K562 (cell line): ENCODE measurements around the gene IPCEF1. TPM values are rescaled to one million over a fixed set of nuclear protein-coding genes. Genes with fewer than 3 reads are reported as not detected.

Experiments used
- ATAC-seq: fragments of 200-7000 bp; cut with Tn5 transposase; 3 replicates; pipeline ENCODE4 v1.9.1; 2020; ENCODE audit warnings: moderate library complexity
- BruUV-seq: library from RNA; stranded (reverse); fragments of 400-500 nt; replicated peaks from 2 replicates; lab custom pipeline; 2021; lab: Mats Ljungman, UMichigan
- CTCF ChIA-PET: fragments of 300-600 bp; formaldehyde crosslinking; extraction: SDS; loops from one replicate; lab custom pipeline; 2021; ENCODE audit warnings: low intra/inter-chr PET ratio; lab: Yijun Ruan, JAX
- POLR2A ChIA-PET: fragments of 300-600, 350-650 bp; sonication (Branson Sonifier 250); formaldehyde crosslinking; extraction: SDS; loops from one replicate; lab custom pipeline; 2021; ENCODE audit warnings: antibody characterized with exemption, inconsistent platforms; lab: Yijun Ruan, JAX
- DNase-seq, 4 experiments: peaks; one replicate each; pipeline versions ENCODE4 v3.0.0 to v3.0.0-alpha.2; 2011 to 2018; ENCODE audit warnings: low spot score in 3 of 4, mixed read lengths in 3 of 4; ENCODE audit errors: extremely low read depth in 1 of 4
- FAIRE-seq: peaks from 2 replicates; lab custom pipeline; 2011; peaks lifted over from hg19 to GRCh38; lab: Jason Lieb, UNC
- H2AFZ ChIP-seq: 2 replicates; pipeline ENCODE4 v1.6.0; 2011; ENCODE audit warnings: low read depth, low read length, control low read depth, inconsistent platforms
- H3K27ac ChIP-seq: fragments of 200-600 bp; 3 replicates; pipeline ENCODE4 v1.8.0; 2011; ENCODE audit warnings: low read depth, mild to moderate bottlenecking, control low read depth, inconsistent platforms, low read length, moderate library complexity, mixed read lengths; ENCODE audit errors: extremely low read depth
- H3K27me3 ChIP-seq, 2 experiments: fragments of 300-600 bp in 1 of 2; 2 replicates in 1 of 2; 3 replicates in 1 of 2; pipeline versions ENCODE4 v1.6.0 to v1.8.0; 2011; ENCODE audit warnings: inconsistent platforms in 2 of 2, low read length in 2 of 2, mild to moderate bottlenecking in 1 of 2, mixed read lengths in 1 of 2, moderate library complexity in 1 of 2; ENCODE audit not compliant: control insufficient read depth in 2 of 2, insufficient read depth in 2 of 2
- H3K36me3 ChIP-seq: fragments of 300-600 bp; 3 replicates; pipeline ENCODE4 v1.8.0; 2011; ENCODE audit warnings: mild to moderate bottlenecking, low read length, inconsistent platforms; ENCODE audit not compliant: control insufficient read depth, insufficient read depth
- H3K4me1 ChIP-seq, 2 experiments: fragments of 200-600 bp in 1 of 2; replicated peaks in 1 of 2; 2 replicates in 1 of 2; 3 replicates in 1 of 2; pipeline versions ENCODE4 v1.5.1 to v1.8.0; 2011; ENCODE audit warnings: inconsistent platforms in 2 of 2, low read length in 2 of 2, mild to moderate bottlenecking in 1 of 2, mixed read lengths in 1 of 2, moderate library complexity in 1 of 2; ENCODE audit not compliant: control insufficient read depth in 2 of 2, insufficient read depth in 2 of 2
- H3K4me2 ChIP-seq: 2 replicates; pipeline ENCODE4 v1.6.1; 2011; ENCODE audit warnings: low read length, control low read depth, inconsistent platforms, mixed read lengths; ENCODE audit not compliant: insufficient read depth
- H3K4me3 ChIP-seq: fragments of 200-600 bp; sonication (generic), shearing (Covaris generic); 2 replicates; pipeline ENCODE4 v1.5.1; 2016; ENCODE audit warnings: control low read depth, inconsistent platforms
- H3K79me2 ChIP-seq: fragments of 200-600 bp; 3 replicates; pipeline ENCODE4 v1.8.0; 2011; ENCODE audit warnings: low read length, inconsistent platforms; ENCODE audit not compliant: control insufficient read depth, insufficient read depth
- H3K9ac ChIP-seq, 2 experiments: 2 replicates each; pipeline versions ENCODE4 v1.6.0 to v1.6.1; 2011; ENCODE audit warnings: low read depth in 2 of 2, low read length in 2 of 2, control low read depth in 1 of 2, inconsistent platforms in 1 of 2, mild to moderate bottlenecking in 1 of 2, mixed read lengths in 1 of 2; ENCODE audit not compliant: insufficient read depth in 1 of 2
- H3K9me1 ChIP-seq: one replicate; pipeline ENCODE4 v1.6.0; 2011; ENCODE audit warnings: inconsistent platforms, mild to moderate bottlenecking, low read length, moderate library complexity; ENCODE audit not compliant: control insufficient read depth, insufficient read depth
- H3K9me3 ChIP-seq: replicated peaks from 2 replicates; pipeline ENCODE4 v1.5.1; 2011; ENCODE audit warnings: low read depth, low read length, inconsistent platforms; ENCODE audit not compliant: control insufficient read depth, insufficient read depth
- H4K20me1 ChIP-seq: replicated peaks from 2 replicates; pipeline ENCODE4 v1.6.1; 2011; ENCODE audit warnings: low read length, inconsistent platforms, mixed read lengths; ENCODE audit not compliant: control insufficient read depth, insufficient read depth
- ARID3A ChIP-seq: IDR thresholded peaks from 2 replicates; pipeline ENCODE4 v1.6.1; 2012; ENCODE audit warnings: low read depth, low read length, improper control_type of control experiment, borderline replicate concordance
- CREB3 ChIP-seq: fragments of 450-650 bp; conservative IDR thresholded peaks from 2 replicates; pipeline ENCODE4 v1.6.1; 2016; ENCODE audit warnings: missing genetic modification characterization, low read depth, mild to moderate bottlenecking, missing compliant biosample characterization, moderate library complexity
- ESRRB ChIP-seq: fragments of 250-450 bp; sonication (Bioruptor Pico); IDR thresholded peaks from 2 replicates; pipeline ENCODE4 v1.5.0; 2020; ENCODE audit warnings: mild to moderate bottlenecking, moderate library complexity, borderline replicate concordance
- GATAD2B ChIP-seq: fragments of 450-650 bp; IDR thresholded peaks from 2 replicates; pipeline ENCODE4 v1.6.1; 2017; ENCODE audit warnings: mild to moderate bottlenecking, borderline replicate concordance
- HIVEP1 ChIP-seq: fragments of 250-450 bp; sonication (Bioruptor Pico); IDR thresholded peaks from 2 replicates; pipeline ENCODE4 v1.4.0; 2020; ENCODE audit warnings: mild to moderate bottlenecking
- LARP7 ChIP-seq: fragments of 450-650 bp; IDR thresholded peaks from 2 replicates; pipeline ENCODE4 v1.6.1; 2016
- MEIS2 ChIP-seq: fragments of 450-650 bp; IDR thresholded peaks from 2 replicates; pipeline ENCODE4 v1.6.1; 2014; ENCODE audit warnings: mild to moderate bottlenecking; ENCODE audit not compliant: partially characterized antibody
- NFATC3 ChIP-seq: fragments of 450-650 bp; IDR thresholded peaks from 2 replicates; pipeline ENCODE4 v1.6.1; 2017; ENCODE audit warnings: mild to moderate bottlenecking
- RBM22 ChIP-seq: fragments of 200-400 bp; formaldehyde crosslinking; IDR thresholded peaks from 2 replicates; pipeline ENCODE4 v1.6.1; 2018; ENCODE audit warnings: low read length, low read depth; ENCODE audit not compliant: poor library complexity, severe bottlenecking
- RBM25 ChIP-seq: fragments of 200-400 bp; formaldehyde crosslinking; IDR thresholded peaks from 2 replicates; pipeline ENCODE4 v1.6.1; 2018; ENCODE audit warnings: low read length, low read depth, moderate library complexity; ENCODE audit not compliant: severe bottlenecking
- STAT5B ChIP-seq: fragments of 250-450 bp; sonication (Bioruptor Pico); IDR thresholded peaks from 2 replicates; pipeline ENCODE4 v1.8.0; 2021; ENCODE audit warnings: mild to moderate bottlenecking, inconsistent platforms
- ZNF146 ChIP-seq: IDR thresholded peaks from one replicate; pipeline ENCODE4 v1.6.1; 2018; ENCODE audit warnings: missing compliant biosample characterization; ENCODE audit not compliant: unreplicated experiment
- ZNF41 ChIP-seq: fragments of 250-450 bp; sonication (Bioruptor Pico); conservative IDR thresholded peaks from 2 replicates; pipeline ENCODE4 v1.4.0; 2020; ENCODE audit warnings: mild to moderate bottlenecking
- ZNF699 ChIP-seq: fragments of 250-450 bp; sonication (Bioruptor Pico); IDR thresholded peaks from 2 replicates; pipeline ENCODE4 v1.8.0; 2021; ENCODE audit warnings: mild to moderate bottlenecking, moderate library complexity; ENCODE audit not compliant: insufficient replicate concordance
- WGBS: fragments of 100-300 bp; shearing (Covaris generic); methylation state at CpG from one replicate; pipeline ENCODE4 v1.1.6; 2016; ENCODE audit warnings: low coverage, mixed read lengths; ENCODE audit not compliant: insufficient coverage; ENCODE audit errors: missing lambda C conversion rate; 5-methylcytosine and 5-hydroxymethylcytosine counted together
- in situ Hi-C: fragments of 300-500 bp; cut with MboI; formaldehyde crosslinking; loops from 4 replicates; pipeline ENCODE4 v1.15.0; 2018; ENCODE audit warnings: inconsistent platforms, mixed read lengths
- intact Hi-C: fragments of 100-400 bp; cut with micrococcal nuclease; formaldehyde crosslinking; loops from 2 replicates; pipeline ENCODE4 v1.14.2; 2022
- polyA plus RNA-seq, 8 experiments: library from polyadenylated mRNA; depleted of rRNA in 4 of 8; stranded (reverse) in 5 of 8; unstranded in 3 of 8; fragments of >200 nt; fragmentation: Nextera tagmentation in 2 of 8; fragmentation: Illumina TruSeq in 1 of 8; extraction: Ambion mirVana in 2 of 8; extraction: Trizol in 1 of 8; gene quantifications; 2 replicates each; pipeline versions ENCODE4 v1.2.1 to v1.2.3, GENCODE V29; 2011 to 2014; ENCODE audit warnings: inconsistent platforms in 1 of 8, missing spikeins in 1 of 8
- total RNA-seq, 7 experiments: library from RNA; depleted of rRNA in 6 of 7; stranded (reverse); fragments of >200 nt in 6 of 7; fragmentation: Illumina TruSeq in 2 of 7; extraction: Trizol in 2 of 7; gene quantifications; 2 replicates each; pipeline versions ENCODE4 v1.2.1 to v1.2.3, GENCODE V29; 2011 to 2021; ENCODE audit warnings: low replicate concordance in 1 of 7

The IPCEF1 gene
- total and polyA plus RNA-seq, 9 of the 15 experiments (the other 6 are each of a cell fraction or from before 2014, with no cell fraction given): 0.14 to 0.18 TPM; not detected in 7

- in situ Hi-C loops (no loop called here), intact Hi-C loops (no loop called here)
- no peak for FAIRE-seq
- H3K9ac ChIP-seq: no peak overlapping the region
- H3K27ac ChIP-seq: no peak overlapping the region
- no peaks in the 10 kb centered on the region for H3K9me1 ChIP-seq
- no peaks in the 10 kb centered on the region for H3K9me3 ChIP-seq
- H3K4me1 ChIP-seq: no peaks in the 10 kb centered on the region; a peak in 1 of 5 replicates
- whole genome bisulfite sequencing: 87% methylated on average over 9 of the region's 9 CpGs
- no peaks in the 10 kb centered on the region for H4K20me1 ChIP-seq
- no peak overlapping the region for H3K4me3 ChIP-seq
- DNase-seq: no peak
- TF ChIP-seq ARID3A (no peak), CREB3 (tag) (no peak), ZNF41 (CRISPR knock-in tag) (no peak), NFATC3 (no peak), ESRRB (CRISPR knock-in tag) (no peak), RBM25 (no peak), HIVEP1 (CRISPR knock-in tag) (no peak), GATAD2B (no peak), RBM22 (no peak), ZNF699 (no peak), ZNF146 (CRISPR knock-in tag) (no peak), MEIS2 (no peak), LARP7 (no peak), STAT5B (no peak)
- H3K36me3 ChIP-seq: peaks cover 23% of the 10 kb centered on the region
- CTCF ChIA-PET: no interaction called here
- POLR2A ChIA-PET: no interaction called here
- H2AFZ ChIP-seq: no peak overlapping the region
- ATAC-seq: no peak
- no peaks in the 10 kb centered on the region for H3K79me2 ChIP-seq
- no TSS peak for BruUV-seq
- no peak overlapping the region for H3K4me2 ChIP-seq
- no peaks in the 10 kb centered on the region for H3K27me3 ChIP-seq
These were observed 41.0 kb upstream of the IPCEF1 start for GRCh38 chr6:154397491-154398195.
